DMS114 treated with DMSO at 0.1 percent for 48 hours (cell line): ENCODE data around the gene C3orf22.
"Not testable (repeated sequence)": the region's sequence is repeated elsewhere in the genome, so short reads cannot be mapped to it uniquely, and the experiment has no call there.

Experiments used
- DNase-seq: peaks from one replicate; lab custom pipeline; 2025; ENCODE audit not compliant: unreplicated experiment; lab: John Stamatoyannopoulos, UW

Gene C3orf22

DNA sequence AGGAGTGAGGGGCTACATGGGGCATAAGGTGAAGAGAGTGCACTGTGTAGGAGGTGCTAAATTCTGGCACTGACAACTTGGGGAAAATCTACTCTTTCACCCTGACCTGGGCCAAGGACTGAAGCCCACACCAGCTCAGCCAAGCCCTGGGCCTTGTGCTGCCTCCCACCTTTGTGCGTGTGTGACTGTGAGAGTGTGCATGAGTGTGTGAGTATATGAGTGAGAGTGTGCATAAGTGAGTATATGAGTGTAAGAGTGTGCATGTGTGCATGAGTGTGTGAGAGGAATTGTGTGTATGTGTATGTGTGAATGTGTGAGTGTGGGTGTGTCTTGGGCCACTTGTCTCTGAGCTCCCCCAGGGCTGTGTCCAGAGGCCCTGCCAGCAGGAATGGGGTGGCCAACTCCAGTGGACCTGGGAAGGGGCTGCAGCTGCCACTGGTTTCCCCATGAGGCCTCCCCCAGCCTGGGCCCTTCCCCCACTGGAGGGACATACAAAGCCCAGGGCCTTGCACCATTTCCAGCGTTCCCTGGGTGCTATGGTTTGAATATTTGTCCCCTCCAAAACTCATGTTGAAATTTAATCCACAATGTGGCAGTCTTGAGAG is 15.2 kb downstream of the C3orf22 start:
- DNase-seq, result no peak

DNA sequence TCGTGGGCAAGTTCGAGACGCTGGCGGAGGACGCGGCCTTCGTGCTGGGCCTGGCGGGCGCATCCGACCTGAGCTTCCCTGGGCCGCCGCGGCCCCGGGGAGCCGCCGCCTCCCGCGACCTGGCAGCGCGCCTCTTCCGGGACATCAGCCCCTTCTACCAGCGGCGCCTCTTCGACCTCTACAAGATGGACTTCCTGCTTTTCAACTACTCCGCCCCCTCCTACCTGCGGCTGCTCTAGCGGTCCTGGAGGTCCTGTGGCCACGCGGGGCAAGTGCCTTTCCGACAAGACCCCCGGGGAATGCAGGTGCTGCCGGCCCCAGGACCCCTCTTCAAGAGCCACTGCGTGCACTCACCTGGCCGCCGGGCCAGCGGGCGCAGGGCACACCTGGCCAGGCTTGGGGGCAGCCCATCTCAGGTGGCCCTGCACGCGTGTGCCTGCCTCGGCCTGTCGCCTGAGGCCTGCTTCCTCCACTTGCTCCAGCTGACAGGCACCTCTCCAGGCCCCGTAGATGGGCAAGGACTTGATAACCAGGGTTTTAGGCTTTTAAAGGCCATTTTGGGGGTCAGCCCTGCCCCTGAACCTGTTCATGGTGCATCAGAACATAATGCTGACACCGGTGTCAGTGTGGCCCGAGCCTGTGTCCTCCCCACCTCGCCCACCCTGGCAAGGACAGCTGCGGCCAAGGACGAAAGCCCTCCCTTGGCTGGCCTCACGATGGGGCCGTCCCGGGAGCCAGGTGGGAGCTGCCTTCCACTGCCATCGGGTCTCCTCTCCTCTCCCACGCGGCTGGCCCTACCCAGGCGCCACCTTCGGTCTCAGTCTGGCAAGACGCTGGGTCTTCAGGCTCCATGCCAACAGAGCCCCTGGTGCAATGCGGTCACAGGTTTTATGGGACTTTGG is 16.1 kb downstream of the C3orf22 start:
- DNase-seq, result no peak

DNA sequence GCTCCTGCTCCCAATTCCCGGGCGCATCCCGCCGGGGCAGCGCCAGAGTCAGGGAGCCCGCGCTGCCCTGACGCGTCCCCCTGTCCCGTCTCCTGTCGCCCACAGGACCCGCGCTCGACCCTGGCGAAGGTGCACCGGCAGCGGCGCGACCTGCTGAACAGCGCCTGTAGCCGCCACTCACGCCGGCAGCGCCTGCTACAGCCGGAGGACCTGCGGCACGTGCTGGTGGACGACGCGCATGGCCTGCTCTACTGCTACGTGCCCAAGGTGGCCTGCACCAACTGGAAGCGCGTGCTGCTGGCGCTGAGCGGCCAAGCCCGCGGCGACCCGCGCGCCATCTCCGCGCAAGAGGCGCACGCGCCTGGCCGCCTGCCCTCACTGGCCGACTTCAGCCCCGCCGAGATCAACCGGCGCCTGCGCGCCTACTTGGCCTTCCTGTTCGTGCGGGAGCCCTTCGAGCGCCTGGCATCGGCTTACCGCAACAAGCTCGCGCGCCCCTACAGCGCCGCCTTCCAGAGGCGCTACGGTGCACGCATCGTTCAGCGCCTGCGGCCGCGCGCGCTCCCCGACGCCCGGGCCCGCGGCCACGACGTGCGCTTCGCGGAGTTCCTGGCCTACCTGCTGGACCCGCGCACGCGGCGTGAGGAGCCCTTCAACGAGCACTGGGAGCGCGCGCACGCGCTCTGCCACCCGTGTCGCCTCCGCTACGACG is 16.9 kb downstream of the C3orf22 start:
- DNase-seq, result no peak

DNA sequence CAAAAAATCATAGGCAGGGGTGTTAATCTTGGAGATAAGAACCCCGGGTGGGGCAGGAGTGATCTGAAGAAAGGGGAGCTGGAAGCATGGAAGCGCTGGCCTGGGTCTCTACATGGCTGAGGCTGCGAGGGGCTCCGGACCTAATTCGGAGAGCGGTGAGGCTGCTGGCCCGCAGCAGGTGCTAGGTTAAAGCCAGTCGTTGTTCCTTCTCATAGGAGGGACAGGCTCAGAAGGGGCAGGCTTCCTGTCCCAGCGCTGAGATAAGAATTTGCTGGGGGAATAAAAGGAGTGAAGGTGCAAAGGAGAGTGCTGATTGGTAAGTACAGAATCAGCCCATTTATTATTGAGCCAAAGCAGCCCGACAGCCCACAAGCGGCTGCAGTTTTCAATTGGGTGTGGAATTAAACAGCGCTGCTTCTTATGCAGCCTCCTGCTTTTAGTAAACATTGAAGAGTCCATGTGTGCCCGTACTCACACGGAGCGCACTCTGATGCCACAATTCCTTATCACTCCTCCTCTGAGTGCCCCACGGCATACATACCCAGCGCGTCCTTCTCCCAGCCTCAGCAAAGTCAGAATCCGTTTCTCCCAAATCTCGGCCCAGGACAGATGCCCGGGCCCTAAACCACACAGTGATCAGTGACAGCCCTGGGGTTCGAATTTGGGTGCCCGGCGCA is 17.6 kb downstream of the C3orf22 start:
- no peak for DNase-seq

DNA sequence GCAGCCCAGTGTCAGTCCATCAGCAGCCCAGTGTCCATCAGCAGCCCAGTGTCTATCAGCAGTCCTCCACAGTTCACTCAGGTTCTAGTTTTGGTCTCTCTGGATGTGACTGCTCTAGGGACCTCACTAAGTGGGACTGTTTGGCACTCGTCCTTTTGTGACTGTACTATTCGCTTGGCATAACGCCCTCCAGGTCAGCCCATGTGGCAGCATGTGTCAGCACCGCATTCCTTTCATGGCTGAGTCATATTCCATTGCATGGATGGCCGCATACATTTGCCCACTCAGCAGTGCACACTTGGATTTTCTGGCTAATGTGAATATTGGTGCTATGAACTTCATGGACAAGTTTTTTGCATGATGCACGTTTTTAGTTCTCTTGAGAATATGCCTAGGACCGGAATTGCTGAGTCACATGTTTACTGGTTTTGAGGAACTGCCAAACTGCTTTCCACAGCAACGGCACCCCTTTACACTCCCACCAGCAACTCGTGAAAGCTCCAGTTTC is 18.3 kb downstream of the C3orf22 start:
- DNase-seq, result no peak

DNA sequence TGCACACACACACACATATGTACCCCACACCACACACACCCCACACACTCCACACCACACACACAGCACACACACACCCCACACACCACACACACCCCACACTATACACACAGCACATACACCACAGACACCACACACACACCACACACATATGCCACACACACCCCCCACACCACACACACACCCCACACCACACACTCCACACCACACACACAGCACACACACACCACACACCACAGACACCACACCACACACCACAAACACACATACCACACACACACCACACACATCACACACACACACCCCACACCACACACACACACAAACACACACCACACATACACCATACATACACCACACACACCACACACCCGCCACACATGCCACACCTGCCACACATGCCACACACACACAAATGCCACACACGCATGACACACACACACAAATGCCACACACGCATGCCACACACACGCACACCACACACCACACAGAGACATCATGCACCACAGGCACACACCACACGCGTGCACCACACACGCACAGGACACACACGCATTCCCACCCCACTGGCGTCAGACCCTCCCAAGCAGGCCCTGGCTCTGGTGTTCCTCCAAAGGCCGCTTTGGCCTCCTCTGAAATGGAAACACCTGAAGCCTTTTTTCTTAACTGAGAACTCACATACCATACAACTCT is 19.0 kb downstream of the C3orf22 start:
- no peak for DNase-seq

DNA sequence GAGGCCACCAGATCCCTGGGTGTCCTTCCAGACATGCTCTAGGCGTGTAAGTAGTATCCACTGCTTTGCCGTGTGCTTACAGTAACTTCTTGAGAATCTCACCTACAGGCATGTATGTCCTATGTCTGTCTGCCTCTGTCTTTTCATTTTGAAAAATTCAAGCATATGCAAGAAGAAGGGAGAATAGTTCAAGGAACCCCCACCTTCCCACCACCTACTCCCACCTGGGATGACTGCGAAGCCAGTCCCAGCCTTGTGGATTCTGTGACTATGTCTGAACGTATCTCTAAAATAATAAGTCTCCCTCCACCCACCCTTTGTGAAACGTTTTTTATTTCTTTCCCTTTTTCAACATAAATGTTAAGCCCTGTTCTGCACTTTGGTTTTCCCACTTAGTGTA is 19.8 kb downstream of the C3orf22 start:
- no peak for DNase-seq

DNA sequence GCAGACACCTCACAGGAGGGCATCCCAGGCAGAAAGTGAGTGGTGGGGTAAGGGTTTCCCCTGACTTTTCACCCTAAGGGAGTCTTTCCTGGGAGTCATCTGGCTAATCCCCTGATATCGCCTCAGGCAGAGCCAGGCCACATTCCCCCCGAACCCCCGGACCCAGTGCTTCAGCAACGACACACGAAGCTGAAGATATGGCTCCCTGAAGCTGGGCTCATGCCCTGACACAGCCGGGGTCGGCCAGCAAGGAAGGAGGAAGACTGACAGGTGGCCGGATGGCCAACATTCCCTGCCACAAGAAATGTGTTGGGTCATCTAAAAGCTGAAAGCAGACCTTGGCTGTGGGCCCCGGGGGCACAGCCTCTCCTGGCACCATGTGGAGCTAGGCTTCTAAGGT is 20.4 kb downstream of the C3orf22 start:
- DNase-seq, result no peak

DNA sequence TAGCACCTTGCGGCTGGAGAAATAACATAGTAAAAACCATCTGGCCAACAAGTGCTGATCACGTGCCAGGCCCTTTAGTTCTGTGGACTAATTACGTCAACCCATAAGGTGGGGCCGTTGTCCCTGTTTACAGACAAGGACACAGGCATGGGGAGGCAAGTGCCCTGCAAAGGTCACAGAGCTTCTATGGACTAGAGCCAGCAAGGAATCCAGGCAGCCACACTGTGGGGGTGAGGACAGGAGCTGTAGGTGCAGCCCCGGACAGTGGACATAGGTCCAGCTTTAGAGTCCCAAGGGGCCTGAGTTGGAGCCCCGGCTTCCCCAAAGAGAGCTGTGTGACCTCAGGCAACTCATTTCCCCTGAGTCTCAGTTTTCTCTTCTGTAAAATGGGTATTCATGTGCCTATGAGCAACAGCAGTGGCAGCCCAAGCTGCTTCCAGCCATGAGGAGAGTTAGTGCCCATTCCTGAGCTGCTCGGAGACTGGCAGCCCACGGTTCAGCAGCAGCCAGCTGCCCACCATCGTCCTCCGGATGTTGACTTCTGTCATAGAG is 20.9 kb downstream of the C3orf22 start:
- DNase-seq, result no peak

DNA sequence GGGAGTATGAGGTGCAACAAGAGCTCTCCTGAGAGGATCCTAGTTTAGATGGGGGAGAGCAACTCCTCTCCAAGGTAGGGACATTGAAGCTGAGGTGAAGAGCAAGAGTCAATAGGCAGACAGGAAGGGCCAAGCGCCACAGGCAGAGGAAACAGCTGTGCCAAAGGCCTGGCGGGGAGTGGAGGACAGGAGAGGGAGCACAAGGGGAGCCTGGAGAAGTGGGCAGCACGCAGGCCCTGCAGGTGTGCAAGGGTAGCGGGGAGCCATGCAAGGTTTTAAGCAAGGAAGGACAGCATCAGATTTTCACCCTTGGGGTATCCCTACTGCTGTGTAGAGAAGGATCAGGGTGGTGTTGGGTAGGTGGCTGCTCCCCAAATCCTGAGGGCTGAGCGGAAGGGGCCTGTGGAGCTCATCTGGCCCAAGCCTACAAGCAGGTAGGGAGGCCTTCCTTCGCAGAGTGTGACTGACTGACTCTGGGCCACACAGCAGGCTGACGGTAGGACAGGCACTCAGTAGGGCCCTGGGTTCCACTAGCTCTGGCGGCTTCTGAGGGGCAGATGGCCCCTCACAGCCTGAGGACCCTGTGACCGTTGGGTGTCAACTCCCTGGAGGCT is 21.5 kb downstream of the C3orf22 start:
- no peak for DNase-seq

DNA sequence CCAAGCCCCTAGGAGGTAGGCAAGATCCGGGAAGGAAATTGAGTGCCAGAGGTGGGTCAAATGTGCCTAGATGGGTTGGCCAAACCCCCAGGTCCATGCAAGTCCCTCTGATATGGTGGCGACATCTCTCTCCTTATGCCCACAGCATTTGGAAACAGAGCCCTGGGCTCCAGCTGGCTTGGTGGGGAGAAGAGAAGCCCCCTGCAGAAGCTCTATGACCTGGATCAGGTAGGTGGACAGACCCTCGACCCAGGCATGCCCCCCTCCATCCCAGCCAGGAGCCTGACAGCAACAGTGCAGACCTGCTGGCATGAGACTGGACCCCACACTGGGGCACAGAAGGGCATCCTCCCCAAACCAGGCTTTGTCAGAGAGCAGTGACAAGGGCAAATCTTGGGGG is 22.6 kb downstream of the C3orf22 start:
- DNase-seq, result no peak

DNA sequence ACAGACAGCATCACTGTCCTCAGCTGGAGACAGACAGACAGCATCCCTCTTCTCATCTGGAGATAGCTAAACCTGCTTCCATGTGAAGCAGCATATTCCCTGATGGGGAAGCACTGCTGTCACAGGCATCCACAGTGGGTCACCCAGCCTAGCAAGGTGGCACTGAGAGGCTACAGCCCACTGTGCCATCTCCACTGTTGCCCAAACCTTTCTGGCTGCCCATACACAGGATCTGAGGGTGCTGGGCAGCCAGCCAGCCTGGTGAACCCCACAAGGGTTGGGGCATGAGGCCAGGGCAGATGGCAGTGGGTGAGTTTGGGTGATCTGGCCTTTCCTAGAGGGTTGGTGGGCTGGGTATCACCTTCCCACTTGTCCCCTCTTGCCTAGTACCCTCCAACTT is 23.1 kb downstream of the C3orf22 start:
- no peak for DNase-seq

DNA sequence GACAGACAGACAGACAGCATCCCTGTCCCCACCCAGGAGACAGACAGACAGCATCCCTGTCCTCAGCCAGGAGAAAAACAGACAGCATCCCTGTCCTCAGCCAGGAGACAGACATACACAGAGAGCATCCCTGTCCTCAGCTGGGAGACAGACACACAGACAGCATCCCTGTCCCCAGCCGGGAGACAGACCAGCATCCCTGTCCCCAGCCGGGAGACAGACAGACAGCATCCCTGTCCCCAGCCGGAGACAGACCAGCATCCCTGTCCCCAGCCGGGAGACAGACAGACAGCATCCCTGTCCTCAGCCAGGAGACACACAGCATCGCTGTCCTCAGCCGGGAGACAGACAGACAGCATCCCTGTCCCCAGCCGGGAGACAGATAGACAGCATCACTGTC is 24.0 kb downstream of the C3orf22 start:
- DNase-seq, result not testable (repeated sequence)

DNA sequence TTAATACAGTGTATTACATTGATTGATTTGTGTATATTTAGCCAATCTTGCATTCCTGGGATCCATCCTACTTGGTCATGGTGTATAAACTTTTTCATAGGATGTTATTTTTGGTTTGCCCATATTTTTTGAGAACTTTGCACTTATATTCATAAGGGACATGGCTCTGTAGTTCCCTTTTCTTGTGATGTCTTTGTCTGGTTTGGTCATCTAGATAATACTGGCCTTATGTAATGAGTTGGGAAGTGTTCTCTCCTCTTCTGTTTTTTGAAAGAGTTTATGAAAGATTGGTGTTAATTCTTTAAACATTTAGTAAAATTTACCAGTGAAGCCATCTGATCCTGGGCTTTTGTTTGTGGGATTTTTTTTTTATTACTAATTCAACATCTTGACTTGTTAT is 25.2 kb downstream of the C3orf22 start:
- no peak for DNase-seq

DNA sequence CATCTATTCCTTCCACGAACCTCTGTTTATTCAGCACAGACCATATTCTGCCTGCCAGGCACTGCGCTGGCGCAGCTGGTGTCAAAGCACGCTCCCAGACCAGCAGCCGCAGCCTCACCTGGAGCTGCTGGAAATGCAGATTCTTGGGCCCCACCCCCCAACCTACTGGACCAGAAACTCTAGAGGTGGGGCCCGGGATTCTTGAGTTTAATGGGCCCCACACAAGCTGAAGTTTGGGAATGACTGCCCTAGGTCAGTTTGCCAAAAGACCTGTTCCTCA is 27.7 kb downstream of the C3orf22 start:
- DNase-seq, result no peak

DNA sequence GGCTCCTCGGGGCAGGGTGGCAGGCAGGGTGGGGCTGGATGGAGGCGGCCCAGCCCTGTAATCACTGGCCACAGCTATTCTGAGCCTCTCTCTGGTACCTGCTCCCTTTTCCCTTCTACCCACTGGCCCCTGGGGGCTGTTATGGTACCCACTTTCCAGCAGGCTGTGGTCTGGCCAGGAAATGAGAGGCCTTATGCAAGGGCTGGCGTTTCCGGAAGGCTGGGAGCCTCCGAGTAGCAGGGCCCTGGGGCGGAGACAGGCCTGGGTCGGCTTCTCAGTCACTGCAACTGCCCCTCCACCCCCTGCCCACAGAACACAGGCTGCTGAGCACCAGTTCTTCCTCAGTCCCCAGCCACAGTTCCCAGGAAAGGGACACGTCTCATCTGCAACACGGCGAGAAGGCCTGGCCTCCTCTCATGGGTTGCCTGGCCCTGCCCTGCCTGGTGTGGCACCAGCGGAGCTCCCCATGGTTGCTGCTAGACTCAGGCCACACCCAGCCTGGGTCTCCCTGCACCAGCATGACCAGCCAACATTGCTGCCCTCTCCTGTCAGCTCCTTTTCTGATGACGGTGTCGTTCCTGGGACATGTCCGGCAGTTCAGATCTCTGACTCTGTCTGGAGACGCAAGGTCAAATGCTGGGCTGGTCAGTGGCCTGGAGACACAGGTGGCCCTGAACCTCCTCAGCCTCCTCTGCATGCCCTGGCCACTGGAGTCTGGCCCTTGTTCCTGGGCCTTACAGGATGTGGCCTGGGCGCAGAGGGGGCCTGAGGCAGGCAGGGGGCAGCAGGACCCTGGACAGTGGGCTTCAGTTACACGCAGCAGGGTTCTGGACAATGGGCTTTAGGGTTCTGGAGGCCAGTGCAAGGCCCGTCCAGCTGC is 28.3 kb downstream of the C3orf22 start:
- DNase-seq, result no peak

DNA sequence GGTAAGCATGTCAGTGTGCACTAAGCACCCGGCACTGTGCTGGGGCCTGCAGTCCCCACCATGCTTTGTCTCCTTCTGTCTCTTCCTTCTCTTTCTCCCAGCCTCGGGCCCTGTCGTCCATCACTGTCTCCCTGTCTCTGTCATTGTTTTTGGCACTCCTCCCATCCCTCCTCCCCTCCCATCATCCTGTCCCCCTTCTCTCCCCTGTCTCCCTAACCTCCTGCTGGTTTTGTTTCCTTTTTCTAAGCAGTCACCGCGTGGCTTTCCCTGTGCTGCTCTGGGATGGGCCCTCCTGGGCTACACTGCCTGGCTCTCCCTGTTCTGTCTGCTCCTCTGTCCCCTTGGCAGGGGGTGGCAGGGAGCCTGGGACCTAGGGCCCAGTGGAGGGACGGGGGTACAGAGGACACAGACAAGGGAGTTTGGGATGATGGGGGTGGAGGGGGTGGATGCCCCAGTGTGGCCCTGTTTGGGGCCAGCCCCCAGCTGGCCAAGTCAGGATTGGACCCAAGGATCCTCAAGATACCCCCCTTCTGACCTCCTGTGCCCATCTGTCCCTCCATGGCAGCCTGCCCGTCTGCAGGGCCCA is 29.1 kb downstream of the C3orf22 start:
- DNase-seq, result no peak

DNA sequence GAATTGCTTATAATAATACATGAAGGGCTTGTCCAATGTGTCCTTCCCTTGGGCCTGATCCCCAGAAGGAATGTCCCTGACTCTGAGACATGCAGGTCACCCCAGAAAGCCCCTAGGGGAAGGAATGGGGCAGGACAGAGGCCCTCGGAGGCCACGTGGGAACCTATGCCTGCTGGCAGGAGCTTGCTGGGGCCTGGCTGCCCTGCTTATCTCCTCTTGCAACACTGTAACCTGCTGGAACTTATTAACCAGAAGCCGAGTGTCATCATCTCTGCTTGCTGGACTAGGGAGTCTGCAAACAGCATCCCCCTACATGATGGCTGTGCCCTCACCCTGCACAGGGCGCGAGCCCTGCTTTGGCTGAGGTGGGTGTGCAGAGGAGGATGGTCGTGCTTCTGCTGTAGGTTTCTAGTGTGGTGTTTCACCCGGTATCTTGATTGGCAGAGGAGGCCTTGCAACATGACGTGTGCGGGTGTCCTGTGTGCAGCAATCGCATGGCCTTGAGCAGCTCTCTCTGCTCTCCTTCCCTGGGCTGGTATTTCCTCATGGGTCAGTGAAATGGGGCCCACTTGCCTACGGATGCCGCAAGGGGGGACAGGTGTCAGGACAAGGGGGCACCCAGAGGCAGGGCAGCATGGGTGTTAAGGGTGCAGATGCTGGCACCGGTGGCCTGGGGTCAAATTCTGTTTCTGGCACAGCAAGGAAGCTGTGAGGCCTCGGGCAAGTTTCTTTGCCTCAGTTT is 29.8 kb downstream of the C3orf22 start:
- DNase-seq, result no peak
